Activated naive CD8-positive, alpha-beta T cell treated with anti-CD3 and anti-CD28 coated beads, Interleukin-2, amount 10 ng/mL, durations not matched to agents 7 days and 5 days (primary cell): ENCODE data around the gene EPHX1. TPM values are rescaled to one million over a fixed set of nuclear protein-coding genes. Genes with fewer than 3 reads are reported as not detected.

ENCODE experiments used
- ATAC-seq: fragments of 150-1000 bp; cut with Tn5 transposase; one replicate; pipeline ENCODE4 v1.10.0; 2021; ENCODE audit warnings: low read depth, moderate library complexity
- POLR2A ChIA-PET: fragments of 350-600 bp; sonication (Branson Sonifier 250); formaldehyde crosslinking; loops from one replicate; lab custom pipeline; 2021; ENCODE audit warnings: antibody characterized with exemption; lab: Charles Lee
- DNase-seq: peaks from one replicate; pipeline ENCODE4 v3.0.0; 2021
- H3K27ac Mint-ChIP-seq: one replicate; pipeline ENCODE4 v1.8.0; 2022; ENCODE audit warnings: mild to moderate bottlenecking, mixed read lengths
- H3K27me3 Mint-ChIP-seq: one replicate; pipeline ENCODE4 v1.8.0; 2022; ENCODE audit warnings: mild to moderate bottlenecking, moderate library complexity, mixed read lengths
- H3K36me3 Mint-ChIP-seq: one replicate; pipeline ENCODE4 v1.8.0; 2021; ENCODE audit warnings: mild to moderate bottlenecking, mixed read lengths
- H3K4me1 Mint-ChIP-seq: one replicate; pipeline ENCODE4 v1.8.0; 2021; ENCODE audit warnings: mixed read lengths
- H3K4me3 Mint-ChIP-seq: one replicate; pipeline ENCODE4 v1.8.0; 2022; ENCODE audit warnings: mild to moderate bottlenecking, moderate library complexity, mixed read lengths
- H3K9me3 Mint-ChIP-seq: one replicate; pipeline ENCODE4 v1.8.0; 2021; ENCODE audit warnings: mixed read lengths
- total RNA-seq, 2 experiments: library from RNA; stranded (reverse); gene quantifications; one replicate each; pipeline ENCODE4 v1.2.3, GENCODE V29; 2021

Gene EPHX1
- total RNA-seq, 2 experiments from 2014 or later: 2.3 to 2.5 TPM

GRCh38 chr1:225889743-225890142, 79.8 kb downstream of the EPHX1 start:
- Mint-ChIP-seq H3K4me3 (no peak overlapping the region), H3K4me1 (no peaks in the 10 kb centered on the region), H3K36me3 (no peaks in the 10 kb centered on the region), H3K9me3 (no peaks in the 10 kb centered on the region), H3K27me3 (peaks cover 14% of the 10 kb centered on the region), H3K27ac (no peak overlapping the region)
- ATAC-seq: no peak
- POLR2A ChIA-PET: interaction anchor here (2.1 to 2.7 kb wide), 2 partner anchors 8 kb away, joined by 7 to 13 read pairs; partner anchors contain the start of gene TMEM63A
- no peak for DNase-seq

DNA sequence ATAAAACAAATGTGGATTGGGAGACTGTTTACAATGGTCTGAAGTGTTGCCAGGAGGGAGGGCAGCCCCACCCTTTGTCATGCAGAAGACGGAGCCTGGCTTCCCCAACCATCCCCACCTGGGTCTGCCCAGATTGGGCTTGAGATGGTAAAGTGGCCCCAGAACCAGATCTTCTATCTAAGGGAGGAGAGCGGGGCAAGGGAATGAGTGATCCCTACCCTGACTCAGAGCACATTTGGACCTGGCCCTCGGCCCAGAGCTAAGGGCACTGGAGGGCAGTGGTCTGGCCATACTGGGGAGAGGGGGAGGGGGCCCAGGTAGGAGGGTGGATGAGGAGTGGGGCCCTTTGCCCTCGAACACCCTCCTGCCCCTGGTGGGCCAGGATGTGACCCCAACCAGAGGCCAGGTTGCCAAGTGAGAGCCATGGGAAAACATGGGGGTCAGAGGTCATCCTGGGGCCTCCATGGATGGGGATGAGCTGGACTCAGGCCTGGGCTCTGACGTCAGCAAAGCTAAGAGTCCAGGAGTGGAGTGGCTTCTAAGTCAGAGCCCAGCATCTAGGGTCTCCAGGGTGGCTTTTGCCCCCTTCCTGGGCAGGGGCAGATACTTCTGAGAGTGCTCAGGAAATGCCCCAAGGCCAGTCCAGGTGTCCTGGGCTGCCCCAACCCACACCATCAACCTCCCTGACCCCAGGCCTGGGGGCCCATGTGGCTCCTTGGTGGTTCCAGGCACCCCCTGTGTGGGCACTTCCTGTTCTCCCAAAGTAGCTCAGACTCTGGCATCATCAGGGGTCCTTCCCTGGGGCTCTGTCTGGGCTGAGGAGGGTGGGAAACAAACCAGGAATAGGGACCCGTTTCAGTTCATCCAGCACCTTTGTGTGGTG, 80.7 kb downstream of the EPHX1 start:
- ATAC-seq: no peak
- Mint-ChIP-seq H3K36me3 (no peaks in the 10 kb centered on the region), H3K9me3 (no peaks in the 10 kb centered on the region), H3K4me3 (no peak overlapping the region), H3K27ac (no peak overlapping the region), H3K4me1 (no peaks in the 10 kb centered on the region), H3K27me3 (peaks cover 14% of the 10 kb centered on the region)
- no peak for DNase-seq
- POLR2A ChIA-PET: interaction anchor here (2.7 kb wide), 1 partner anchor 8 kb away, joined by 13 read pairs; the partner anchor contains the start of gene TMEM63A

DNA sequence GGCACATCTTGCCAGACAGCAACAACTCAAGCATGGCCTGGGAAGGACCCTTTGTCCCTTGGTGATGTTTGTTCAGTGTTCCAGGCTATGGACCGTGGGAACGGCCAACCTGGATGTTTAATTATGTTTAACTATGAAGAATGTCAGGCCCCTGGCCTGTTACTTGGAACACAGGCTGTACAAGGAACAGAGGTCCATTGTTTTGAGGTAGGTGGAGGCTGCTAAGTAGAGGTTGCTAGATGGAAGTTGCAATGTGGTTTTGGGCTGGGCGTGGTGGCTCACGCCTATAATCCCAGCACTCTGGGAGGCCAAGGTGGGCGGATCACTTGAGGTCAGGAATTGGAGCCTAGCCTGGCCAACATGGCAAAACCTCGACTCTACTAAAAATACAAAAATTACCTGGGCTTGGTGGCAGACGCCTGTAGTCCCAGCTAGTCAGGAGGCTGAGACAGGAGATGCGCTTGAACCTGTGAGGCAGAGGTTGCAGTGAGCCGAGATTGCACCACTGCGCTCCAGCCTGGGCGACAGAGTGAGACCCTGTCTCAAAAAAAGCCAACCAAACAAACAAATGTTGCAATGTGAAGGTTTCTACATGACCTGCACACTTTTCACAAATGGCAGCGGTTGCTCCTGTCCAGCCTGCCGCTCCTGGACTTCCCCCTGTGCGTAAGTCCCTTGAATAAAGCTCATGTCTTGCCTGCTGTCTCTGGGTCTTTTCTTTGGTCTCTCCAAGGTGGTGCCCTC, 81.5 kb downstream of the EPHX1 start:
- Mint-ChIP-seq H3K4me1 (peaks cover 2% of the 10 kb centered on the region), H3K36me3 (no peaks in the 10 kb centered on the region), H3K27me3 (peaks cover 19% of the 10 kb centered on the region), H3K27ac (peak overlapping the region; percentile 34), H3K4me3 (no peak overlapping the region), H3K9me3 (no peaks in the 10 kb centered on the region)
- DNase-seq (no peak), ATAC-seq (no peak)
- POLR2A ChIA-PET: interaction anchor here (2.7 kb wide), 1 partner anchor 9 kb away, joined by 13 read pairs; the partner anchor contains the start of gene TMEM63A

GRCh38 chr1:225892307-225892706, 82.4 kb downstream of the EPHX1 start:
- no peak for DNase-seq
- Mint-ChIP-seq H3K4me3 (no peak overlapping the region), H3K4me1 (peaks cover 11% of the 10 kb centered on the region), H3K9me3 (no peaks in the 10 kb centered on the region), H3K27ac (no peak overlapping the region), H3K36me3 (no peaks in the 10 kb centered on the region), H3K27me3 (peaks cover 19% of the 10 kb centered on the region)
- POLR2A ChIA-PET: interaction anchor here (2.7 kb wide), 1 partner anchor 10 kb away, joined by 13 read pairs; the partner anchor contains the start of gene TMEM63A
- no peak for ATAC-seq

Other genes starting within 250 kb of the EPHX1 start
- not detected for gene ENAH, start 157.0 kb upstream of the EPHX1 start, total RNA-seq
- 100 to 1,000 TPM; 209 to 226 TPM for gene SRP9, start 32.3 kb upstream of the EPHX1 start, total RNA-seq
- 100 to 1,000 TPM; 196 to 198 TPM for gene TMEM63A, start 72.3 kb downstream of the EPHX1 start, total RNA-seq
- gene LEFTY1, start 79.0 kb downstream of the EPHX1 start, total RNA-seq: under 1 TPM in 1 of 2 experiments, not detected in 1; 0.19 TPM
- 100 to 1,000 TPM; 118 to 125 TPM for gene PYCR2, start 114.1 kb downstream of the EPHX1 start, total RNA-seq
- not detected for gene LEFTY2, start 131.1 kb downstream of the EPHX1 start, total RNA-seq
- 10 to 100 TPM; 17.2 to 18.5 TPM for gene SDE2, start 189.2 kb downstream of the EPHX1 start, total RNA-seq